ENCODE measurements around the gene MYO1D.

The MYO1D gene

DNA sequence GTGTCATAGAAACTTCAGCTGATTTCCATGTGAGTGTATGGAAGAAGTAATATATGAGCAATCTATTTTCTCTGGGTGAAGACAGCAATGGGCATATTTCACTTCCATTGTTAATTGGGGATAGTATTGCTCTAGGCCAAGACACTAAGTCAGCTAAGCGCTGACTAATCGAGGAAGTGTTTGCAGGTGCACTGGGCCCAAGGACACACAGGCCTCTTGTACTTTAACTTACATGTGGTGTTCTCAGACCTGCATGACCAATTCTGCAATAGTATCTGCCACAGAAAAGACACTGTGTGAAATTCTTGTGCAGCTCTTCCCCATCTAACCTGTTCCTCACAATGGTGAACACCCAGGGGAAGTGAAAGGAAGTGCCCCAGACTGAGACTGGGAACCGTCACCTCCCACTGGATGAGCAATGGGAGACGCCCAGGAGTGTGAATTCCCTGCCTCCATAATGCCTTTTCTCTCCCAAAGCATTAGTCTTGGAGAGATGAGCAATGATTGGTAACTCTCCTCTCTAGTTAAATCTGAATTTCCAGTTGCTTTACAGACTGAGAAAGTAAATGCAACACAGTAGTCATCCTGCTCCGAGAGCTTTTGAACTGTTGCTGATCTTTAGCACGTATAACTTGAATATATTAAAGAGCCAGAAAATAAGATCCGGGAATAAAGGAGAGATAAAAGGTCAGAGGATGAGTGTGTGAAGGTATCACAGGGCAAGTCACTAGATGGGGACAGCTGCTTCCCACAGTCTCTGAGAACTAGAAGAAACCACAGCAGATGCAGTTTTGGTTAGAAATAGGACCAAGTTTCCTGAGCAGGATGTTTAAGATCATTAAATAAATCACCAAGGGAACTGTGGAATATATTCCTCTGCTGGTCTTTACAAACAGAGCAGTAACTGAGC, 307.5 kb downstream of the MYO1D start:
- Histone ChIP-seq H3K4me1 (no peaks in the 10 kb centered on the region), H3K4me3 (ENCODE audit: low read depth, low read length) (no peak overlapping the region), H3K36me3 (no peaks in the 10 kb centered on the region), H3K9me3 (no peaks in the 10 kb centered on the region), H3K27me3 (no peaks in the 10 kb centered on the region)
- TF ChIP-seq, protein P1, sequence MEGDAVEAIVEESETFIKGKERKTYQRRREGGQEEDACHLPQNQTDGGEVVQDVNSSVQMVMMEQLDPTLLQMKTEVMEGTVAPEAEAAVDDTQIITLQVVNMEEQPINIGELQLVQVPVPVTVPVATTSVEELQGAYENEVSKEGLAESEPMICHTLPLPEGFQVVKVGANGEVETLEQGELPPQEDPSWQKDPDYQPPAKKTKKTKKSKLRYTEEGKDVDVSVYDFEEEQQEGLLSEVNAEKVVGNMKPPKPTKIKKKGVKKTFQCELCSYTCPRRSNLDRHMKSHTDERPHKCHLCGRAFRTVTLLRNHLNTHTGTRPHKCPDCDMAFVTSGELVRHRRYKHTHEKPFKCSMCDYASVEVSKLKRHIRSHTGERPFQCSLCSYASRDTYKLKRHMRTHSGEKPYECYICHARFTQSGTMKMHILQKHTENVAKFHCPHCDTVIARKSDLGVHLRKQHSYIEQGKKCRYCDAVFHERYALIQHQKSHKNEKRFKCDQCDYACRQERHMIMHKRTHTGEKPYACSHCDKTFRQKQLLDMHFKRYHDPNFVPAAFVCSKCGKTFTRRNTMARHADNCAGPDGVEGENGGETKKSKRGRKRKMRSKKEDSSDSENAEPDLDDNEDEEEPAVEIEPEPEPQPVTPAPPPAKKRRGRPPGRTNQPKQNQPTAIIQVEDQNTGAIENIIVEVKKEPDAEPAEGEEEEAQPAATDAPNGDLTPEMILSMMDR (IDR thresholded peaks at IDR 0.05; ENCODE audit: low read depth, low read length), result no peak
- DNase-seq, result no peak

DNA sequence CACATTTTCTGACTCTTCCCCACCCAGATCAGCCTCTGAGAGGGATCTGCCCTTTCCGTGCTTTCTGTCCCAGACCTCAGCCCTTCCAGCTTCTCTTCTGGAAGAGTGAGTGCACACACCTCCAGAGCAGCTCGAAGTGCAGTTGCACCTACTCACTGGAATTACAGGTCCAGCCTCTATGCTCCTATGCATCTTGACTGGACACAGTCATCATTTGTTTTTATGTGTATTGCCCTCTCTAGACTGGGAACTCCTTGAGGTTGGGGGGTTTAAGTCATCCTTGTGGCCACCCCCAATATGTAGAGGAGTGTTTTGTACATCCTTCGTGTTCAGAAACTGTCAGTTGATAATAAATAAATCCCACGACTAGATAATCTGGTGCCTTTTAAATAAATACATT, 308.2 kb downstream of the MYO1D start:
- Histone ChIP-seq H3K4me1 (no peaks in the 10 kb centered on the region), H3K36me3 (no peaks in the 10 kb centered on the region), H3K9me3 (no peaks in the 10 kb centered on the region), H3K4me3 (ENCODE audit: low read depth, low read length) (no peak overlapping the region), H3K27me3 (no peaks in the 10 kb centered on the region)
- DNase-seq, result no peak
- TF ChIP-seq, protein P1 (IDR thresholded peaks at IDR 0.05; ENCODE audit: low read depth, low read length), result no peak

DNA sequence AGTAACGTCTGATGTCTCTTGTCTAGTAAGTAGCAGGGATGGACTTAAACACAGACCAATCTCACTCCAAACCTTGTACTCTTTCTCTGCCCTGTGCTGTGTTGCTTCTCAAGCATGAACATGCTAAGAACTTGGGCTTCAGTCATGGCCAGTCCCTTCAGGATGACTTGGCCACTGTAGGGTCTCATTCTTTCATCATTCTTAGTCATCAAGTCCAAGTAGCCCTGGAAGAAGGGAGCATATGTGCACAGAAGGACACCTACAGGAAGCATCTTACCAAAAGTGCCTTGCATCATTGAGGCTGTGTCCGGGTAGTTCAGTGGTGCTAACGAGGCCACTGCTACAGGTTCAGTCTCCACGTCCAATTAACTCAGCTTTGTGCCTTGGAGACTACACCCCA, 309.4 kb downstream of the MYO1D start:
- no peak overlapping the region for H3K4me3 ChIP-seq (ENCODE audit: low read depth, low read length)
- TF ChIP-seq, protein P1 (IDR thresholded peaks at IDR 0.05; ENCODE audit: low read depth, low read length), result no peak
- H3K9me3 ChIP-seq, result no peaks in the 10 kb centered on the region
- H3K36me3 ChIP-seq, result no peaks in the 10 kb centered on the region
- no peaks in the 10 kb centered on the region for H3K27me3 ChIP-seq
- no peak for DNase-seq
- no peaks in the 10 kb centered on the region for H3K4me1 ChIP-seq

DNA sequence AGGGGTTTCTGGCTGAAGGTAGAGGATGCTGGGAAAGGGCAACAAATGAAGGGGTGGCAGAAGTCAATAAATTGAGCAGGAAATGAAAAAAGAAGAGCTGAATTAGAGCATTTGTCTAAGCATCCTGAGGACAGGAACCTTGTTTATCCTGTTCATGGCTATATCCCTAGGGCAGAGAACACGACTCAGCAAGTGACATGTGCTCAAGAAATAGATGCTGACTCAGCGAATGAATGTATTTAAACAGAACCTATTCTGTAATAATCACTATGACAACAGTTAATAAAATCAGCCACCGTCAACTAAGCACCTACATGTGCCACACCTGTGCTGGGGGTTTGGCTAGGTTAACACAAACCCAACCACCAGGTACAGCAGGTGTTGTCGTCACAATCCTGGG, 309.8 kb downstream of the MYO1D start:
- TF ChIP-seq, protein P1 (IDR thresholded peaks at IDR 0.05; ENCODE audit: low read depth, low read length), result no peak
- H3K36me3 ChIP-seq, result no peaks in the 10 kb centered on the region
- DNase-seq, result no peak
- no peaks in the 10 kb centered on the region for H3K27me3 ChIP-seq
- no peaks in the 10 kb centered on the region for H3K9me3 ChIP-seq
- H3K4me3 ChIP-seq (ENCODE audit: low read depth, low read length), result no peak overlapping the region
- no peaks in the 10 kb centered on the region for H3K4me1 ChIP-seq

DNA sequence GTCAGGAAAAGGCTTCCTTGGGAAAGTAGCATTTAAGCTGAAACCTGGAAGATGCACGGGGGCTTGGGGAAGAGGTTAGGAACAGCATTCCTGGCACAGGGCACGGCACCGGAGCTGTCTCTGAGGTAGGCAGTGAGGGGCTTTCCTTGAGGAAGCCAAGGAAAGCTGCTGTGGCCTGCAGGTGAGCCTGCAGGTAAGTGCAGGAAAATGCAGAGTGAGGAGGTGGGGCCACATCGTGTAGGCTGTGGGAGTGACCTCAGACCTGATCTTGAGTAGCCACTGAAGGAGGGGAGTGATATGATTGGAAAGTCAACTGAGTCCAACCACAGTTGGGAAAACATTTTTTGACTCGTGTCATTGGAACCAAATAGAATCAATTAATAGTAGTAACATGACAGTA, 310.6 kb downstream of the MYO1D start:
- no peaks in the 10 kb centered on the region for H3K4me1 ChIP-seq
- no peaks in the 10 kb centered on the region for H3K27me3 ChIP-seq
- no peaks in the 10 kb centered on the region for H3K36me3 ChIP-seq
- DNase-seq, result no peak
- H3K4me3 ChIP-seq (ENCODE audit: low read depth, low read length), result no peak overlapping the region
- H3K9me3 ChIP-seq, result no peaks in the 10 kb centered on the region
- TF ChIP-seq, protein P1 (IDR thresholded peaks at IDR 0.05; ENCODE audit: low read depth, low read length), result no peak

DNA sequence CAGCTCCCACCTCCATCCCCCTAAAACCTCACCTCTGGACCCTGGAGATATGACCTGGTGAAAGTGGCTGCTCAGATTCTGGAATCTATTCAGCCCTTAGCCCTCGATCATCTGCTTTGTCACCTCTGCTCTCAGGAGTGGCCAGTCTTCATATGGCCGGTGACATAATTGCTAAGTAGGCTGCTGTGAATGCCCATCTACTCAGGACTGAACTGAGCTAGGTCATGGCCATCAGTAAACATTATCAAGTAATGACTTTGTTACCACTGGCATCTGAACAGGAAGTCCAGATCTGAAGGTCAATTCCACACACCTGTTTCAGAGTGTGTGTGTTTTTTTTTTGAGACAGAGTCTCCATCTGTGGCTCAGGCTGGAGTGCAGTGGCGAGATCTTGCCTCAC, 311.5 kb downstream of the MYO1D start:
- Histone ChIP-seq H3K4me3 (ENCODE audit: low read depth, low read length) (no peak overlapping the region), H3K36me3 (no peaks in the 10 kb centered on the region), H3K4me1 (no peaks in the 10 kb centered on the region), H3K9me3 (no peaks in the 10 kb centered on the region), H3K27me3 (no peaks in the 10 kb centered on the region)
- TF ChIP-seq, protein P1 (IDR thresholded peaks at IDR 0.05; ENCODE audit: low read depth, low read length), result no peak
- no peak for DNase-seq
